SK-N-SH (cell line): ENCODE results near the gene VASP.

Experiments
- POLR2AphosphoS5 ChIP-seq: IDR thresholded peaks from 2 replicates; pipeline ENCODE4 v1.6.1; 2012; ENCODE audit warnings: low read depth, low read length
- YY1 ChIP-seq: IDR thresholded peaks from 2 replicates; pipeline ENCODE4 v1.4.0; 2012; ENCODE audit warnings: low read depth, mild to moderate bottlenecking
- TF ChIP-seq, protein P1 (sequence below): fragments of 200-600 bp; sonication (generic); IDR thresholded peaks from 2 replicates; pipeline ENCODE4 v1.6.1; 2017; ENCODE audit warnings: antibody characterized with exemption, mild to moderate bottlenecking, moderate library complexity
- TF ChIP-seq, protein P2 (sequence below): IDR thresholded peaks from 2 replicates; pipeline ENCODE4 v1.4.0; 2012; ENCODE audit warnings: low read depth, borderline replicate concordance

DNA sequence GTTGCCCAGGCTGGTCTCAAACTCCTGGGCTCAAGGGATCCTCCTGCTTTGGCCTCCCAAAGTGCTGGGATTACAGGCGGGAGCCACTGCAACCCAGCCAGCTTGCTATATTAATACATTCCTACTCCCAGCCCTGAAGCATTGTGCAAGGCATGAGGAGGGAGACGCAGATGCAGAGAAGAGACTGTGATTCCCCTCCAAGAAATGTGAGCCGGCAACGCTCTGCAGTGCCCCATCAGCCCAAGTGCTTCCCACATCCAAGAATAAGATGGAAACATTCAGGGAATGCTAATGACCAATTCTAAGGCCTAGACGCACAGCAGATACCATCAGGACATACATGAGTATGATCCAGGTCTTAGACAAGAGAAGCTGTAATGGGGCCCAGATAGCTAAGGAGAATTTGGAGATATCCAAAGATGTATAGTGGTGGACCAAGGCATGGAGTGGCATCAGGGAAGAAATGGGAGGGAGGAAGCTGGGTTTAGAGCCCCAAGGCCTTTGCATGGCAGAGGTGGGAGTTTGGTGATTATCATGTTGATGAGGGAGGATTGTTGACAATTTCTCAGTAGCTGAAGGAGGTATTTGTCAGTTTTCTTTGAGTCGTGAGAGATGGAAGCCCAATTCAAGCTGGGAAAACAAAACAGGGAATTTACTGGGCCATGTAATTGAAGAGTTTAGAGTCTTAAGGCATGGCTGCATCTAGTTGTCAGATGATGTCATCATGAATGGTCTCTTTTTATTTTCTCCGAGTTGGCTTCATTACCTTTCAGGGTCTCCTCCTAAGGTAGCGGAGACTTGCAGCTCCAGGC lies 6.2 kb upstream of the VASP start:
- TF ChIP-seq, protein P1, sequence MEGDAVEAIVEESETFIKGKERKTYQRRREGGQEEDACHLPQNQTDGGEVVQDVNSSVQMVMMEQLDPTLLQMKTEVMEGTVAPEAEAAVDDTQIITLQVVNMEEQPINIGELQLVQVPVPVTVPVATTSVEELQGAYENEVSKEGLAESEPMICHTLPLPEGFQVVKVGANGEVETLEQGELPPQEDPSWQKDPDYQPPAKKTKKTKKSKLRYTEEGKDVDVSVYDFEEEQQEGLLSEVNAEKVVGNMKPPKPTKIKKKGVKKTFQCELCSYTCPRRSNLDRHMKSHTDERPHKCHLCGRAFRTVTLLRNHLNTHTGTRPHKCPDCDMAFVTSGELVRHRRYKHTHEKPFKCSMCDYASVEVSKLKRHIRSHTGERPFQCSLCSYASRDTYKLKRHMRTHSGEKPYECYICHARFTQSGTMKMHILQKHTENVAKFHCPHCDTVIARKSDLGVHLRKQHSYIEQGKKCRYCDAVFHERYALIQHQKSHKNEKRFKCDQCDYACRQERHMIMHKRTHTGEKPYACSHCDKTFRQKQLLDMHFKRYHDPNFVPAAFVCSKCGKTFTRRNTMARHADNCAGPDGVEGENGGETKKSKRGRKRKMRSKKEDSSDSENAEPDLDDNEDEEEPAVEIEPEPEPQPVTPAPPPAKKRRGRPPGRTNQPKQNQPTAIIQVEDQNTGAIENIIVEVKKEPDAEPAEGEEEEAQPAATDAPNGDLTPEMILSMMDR, result no peak
- TF ChIP-seq YY1 (no peak), POLR2AphosphoS5 (no peak)
- TF ChIP-seq, protein P2, sequence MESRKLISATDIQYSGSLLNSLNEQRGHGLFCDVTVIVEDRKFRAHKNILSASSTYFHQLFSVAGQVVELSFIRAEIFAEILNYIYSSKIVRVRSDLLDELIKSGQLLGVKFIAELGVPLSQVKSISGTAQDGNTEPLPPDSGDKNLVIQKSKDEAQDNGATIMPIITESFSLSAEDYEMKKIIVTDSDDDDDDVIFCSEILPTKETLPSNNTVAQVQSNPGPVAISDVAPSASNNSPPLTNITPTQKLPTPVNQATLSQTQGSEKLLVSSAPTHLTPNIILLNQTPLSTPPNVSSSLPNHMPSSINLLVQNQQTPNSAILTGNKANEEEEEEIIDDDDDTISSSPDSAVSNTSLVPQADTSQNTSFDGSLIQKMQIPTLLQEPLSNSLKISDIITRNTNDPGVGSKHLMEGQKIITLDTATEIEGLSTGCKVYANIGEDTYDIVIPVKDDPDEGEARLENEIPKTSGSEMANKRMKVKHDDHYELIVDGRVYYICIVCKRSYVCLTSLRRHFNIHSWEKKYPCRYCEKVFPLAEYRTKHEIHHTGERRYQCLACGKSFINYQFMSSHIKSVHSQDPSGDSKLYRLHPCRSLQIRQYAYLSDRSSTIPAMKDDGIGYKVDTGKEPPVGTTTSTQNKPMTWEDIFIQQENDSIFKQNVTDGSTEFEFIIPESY, result no peak
